Cerebellar cortex (tissue), 1 donor: ENCODE results near the gene CDK18.
A peak's percentile ranks its signal among the peaks of the same experiment; 100 is the strongest.
"Not testable (repeated sequence)": the region's sequence is repeated elsewhere in the genome, so short reads cannot be mapped to it uniquely, and the experiment has no call there.

ENCODE experiments used
- DNase-seq: peaks from one replicate; pipeline ENCODE4 v3.0.0-alpha.2; 2015; ENCODE audit warnings: low spot score

CDK18 gene

GRCh38 chr1:205504311-205505075, at the start of gene CDK18:
CDK18 (plus strand) TSS chr1:205504669; CDS start chr1:205523168, 18,499 bp downstream.
- DNase-seq, result peak; percentile 74

- DNase-seq, result peak; percentile 67
Measured at GRCh38 chr1:205454903-205455335, 49.5 kb upstream of the CDK18 start.

GRCh38 chr1:205455581-205456382, 48.7 kb upstream of the CDK18 start, which contains the start of gene BLACAT1:
BLACAT1 (minus strand) TSS chr1:205456045.
- DNase-seq, result peak; percentile 61

- DNase-seq, result peak; percentile 58
Measured at GRCh38 chr1:205456383-205456867, 48.0 kb upstream of the CDK18 start.

- DNase-seq, result peak; percentile 72
Measured at GRCh38 chr1:205456868-205457745, 47.4 kb upstream of the CDK18 start.

- peak; percentile 51 for DNase-seq
Measured at GRCh38 chr1:205458777-205459566, 45.5 kb upstream of the CDK18 start.

GRCh38 chr1:205465392-205465791, 39.1 kb upstream of the CDK18 start:
- no peak for DNase-seq

- DNase-seq, result peak; percentile 62
Measured at GRCh38 chr1:205466595-205467220, 37.8 kb upstream of the CDK18 start.

GRCh38 chr1:205470131-205470530, 34.3 kb upstream of the CDK18 start:
- DNase-seq, result no peak

- no peak for DNase-seq
Measured at GRCh38 chr1:205472737-205473441, 31.6 kb upstream of the CDK18 start.

GRCh38 chr1:205473475-205473874, 31.0 kb upstream of the CDK18 start:
- DNase-seq, result no peak

GRCh38 chr1:205473966-205474365, 30.5 kb upstream of the CDK18 start:
- DNase-seq, result no peak

GRCh38 chr1:205474571-205474970, 29.9 kb upstream of the CDK18 start:
- no peak for DNase-seq

GRCh38 chr1:205475855-205476254, 28.6 kb upstream of the CDK18 start:
- no peak for DNase-seq

- no peak for DNase-seq
Measured at GRCh38 chr1:205476648-205477047, 27.8 kb upstream of the CDK18 start.

GRCh38 chr1:205477121-205477758, 27.2 kb upstream of the CDK18 start:
- no peak for DNase-seq

GRCh38 chr1:205477759-205478247, 26.7 kb upstream of the CDK18 start:
- DNase-seq, result peak; percentile 80

GRCh38 chr1:205478985-205479384, 25.5 kb upstream of the CDK18 start:
- DNase-seq, result not testable (repeated sequence)

GRCh38 chr1:205480349-205480985, 24.0 kb upstream of the CDK18 start:
- DNase-seq, result no peak
